ENCODE results near the gene LRPAP1.
"Not testable (repeated sequence)": the region's sequence is repeated elsewhere in the genome, so short reads cannot be mapped to it uniquely, and the experiment has no call there.

Gene LRPAP1

DNA sequence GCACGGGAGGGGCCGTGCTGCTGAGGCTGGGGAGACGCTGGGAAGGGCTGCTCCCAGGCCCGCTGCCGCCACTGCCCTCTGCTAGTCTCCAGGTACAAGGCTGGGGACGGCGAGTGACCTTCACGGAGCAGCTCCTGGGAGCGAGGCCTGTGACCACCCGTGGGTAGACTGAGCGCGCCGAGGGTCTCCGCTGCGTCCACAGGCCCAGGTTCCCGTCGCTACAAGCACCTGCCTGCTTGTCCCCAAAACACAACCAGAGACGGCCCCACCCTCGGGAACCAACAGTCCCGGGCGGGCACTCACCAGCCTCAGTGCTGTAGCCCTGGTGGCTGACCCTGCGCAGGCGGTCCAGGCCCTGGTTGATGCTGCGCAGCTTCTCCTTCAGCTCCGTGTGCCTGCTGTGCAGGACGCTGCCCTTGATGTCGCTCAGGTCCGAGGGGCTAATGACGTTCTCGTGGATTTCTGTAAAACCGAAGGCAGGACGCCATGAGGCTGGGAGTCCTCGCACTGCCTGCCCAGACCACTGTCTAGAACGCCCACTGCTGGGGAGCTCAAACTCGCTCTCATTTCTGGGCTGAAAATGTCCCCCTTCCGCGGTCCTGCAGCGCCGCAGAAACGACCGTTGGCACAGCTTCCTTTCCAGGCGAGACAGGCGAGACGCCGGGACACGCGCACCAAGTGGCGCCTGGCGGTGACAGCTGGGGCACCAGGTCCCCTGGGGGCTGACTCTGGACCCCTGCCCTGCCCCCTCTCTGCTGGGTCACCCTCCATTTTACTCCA lies 14.3 kb downstream of the LRPAP1 start:
- DNase-seq: no peak

DNA sequence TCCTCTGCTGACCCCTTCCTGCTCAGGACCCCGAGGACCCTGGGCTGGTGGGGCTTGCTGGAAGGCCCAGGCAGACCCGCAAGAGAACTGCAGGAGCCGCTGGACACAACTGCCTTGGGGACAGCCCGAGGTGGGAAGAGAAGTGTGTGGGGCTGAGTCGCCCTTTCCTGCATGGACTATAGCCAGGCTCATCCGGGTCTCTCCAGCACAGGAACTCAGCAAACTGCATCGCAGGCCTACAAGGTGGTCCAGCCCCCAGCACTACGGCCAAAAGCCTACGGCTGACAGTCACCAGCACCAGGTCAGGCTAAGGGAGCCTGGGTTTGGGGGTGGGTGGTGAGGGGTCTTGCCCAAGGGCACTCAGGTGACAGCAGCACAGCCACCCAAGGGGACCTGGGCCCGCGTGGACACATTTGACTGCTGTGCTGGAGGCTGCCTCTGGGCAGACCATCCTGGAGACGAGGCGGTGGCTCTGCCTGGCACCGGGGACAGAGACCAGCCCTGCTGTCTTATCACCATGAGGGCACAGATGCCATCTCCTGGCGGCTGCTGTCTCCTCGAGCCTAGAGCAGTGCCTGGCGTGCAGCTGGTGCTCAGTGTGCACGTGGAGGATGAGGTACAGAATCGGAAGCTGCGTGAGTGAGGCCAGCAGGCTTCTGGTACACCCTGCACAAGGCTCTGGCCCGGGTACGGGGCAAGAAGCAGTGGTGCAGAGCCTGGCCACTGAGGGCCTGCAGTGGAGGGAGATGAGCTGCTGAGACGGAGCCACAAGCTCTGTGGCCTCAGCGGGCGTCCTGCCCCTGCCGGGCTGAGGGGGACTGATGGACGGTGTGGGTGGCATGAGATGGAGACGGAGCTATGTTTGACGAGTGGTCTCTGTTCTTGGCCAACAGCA lies 15.1 kb downstream of the LRPAP1 start:
- DNase-seq: no peak

DNA sequence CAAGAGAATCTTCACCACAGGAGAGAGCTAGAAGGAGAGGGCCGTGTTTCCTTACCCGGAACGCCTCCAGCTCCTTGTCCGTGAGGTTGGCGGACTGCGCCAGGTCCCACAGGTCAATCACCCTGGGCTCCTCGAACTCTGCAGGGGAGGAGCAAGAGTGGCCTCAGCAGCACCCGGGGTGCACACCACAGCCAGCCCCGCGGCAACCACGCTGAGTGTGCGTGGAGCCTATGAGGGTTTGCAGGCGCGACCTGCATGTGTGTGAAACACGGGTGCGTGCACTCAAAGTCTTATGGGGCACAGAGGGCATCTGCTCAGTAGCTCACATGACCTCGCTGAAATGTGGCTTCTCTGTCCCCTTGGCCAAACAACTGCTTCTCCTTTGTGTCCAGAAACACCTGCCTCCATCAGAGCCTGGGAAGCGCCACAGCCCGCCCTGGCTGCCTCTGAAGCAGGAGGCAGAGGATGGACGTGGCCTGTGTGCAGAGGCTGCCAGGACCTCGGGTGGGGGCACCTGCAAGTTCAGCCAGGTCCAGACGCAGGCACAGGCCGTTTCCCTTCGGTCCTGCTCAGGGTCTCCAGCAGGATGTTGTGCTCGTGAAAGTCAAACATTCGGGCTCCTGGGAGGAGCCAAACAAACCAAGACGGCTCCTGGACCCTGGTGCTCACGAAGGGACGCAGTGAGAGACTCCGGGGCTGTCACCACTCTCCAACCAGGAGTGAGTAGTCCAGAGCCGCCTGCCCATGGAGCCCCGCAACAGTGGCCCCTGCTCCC lies 16.0 kb downstream of the LRPAP1 start:
- DNase-seq: no peak

GRCh38 chr4:3515646-3516045 lies 16.6 kb downstream of the LRPAP1 start:
- no peak for DNase-seq

DNA sequence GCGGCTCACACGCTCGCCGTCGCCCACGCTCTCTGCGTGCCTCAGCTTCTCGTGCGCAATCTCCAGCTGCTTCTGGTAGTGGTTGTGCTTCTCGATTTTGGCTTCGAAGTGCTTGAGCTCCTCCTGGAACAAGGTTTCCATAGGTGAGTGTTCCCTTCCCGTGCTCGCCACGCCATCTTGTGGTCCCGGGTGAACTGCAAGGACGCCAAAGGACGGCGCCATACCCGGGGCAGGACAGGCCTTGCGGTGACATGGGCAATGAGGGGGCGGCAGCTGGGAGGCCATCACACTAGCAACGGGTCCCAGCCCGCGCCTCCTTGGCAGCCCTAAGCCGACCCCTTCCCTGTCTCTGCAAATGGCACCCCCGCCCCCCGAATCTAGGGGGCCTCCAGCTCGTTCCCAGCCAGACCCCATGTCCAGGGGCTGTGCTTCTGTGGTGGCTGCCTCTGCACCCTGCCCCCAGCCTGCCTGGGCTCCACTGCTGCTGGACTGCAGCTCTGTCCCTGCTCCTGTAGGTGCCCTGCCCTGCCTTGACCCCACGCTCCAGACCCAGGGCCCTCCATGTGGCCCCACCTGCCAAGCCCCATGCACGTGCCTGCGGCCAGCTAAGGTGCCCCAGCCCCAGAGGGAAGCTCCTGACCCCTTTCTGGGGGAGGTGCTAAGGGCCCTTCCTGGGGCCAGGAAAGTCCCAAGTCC lies 17.3 kb downstream of the LRPAP1 start:
- no peak for DNase-seq

- no peak for DNase-seq
Measured at GRCh38 chr4:3514221-3514780, 17.9 kb downstream of the LRPAP1 start.

DNA sequence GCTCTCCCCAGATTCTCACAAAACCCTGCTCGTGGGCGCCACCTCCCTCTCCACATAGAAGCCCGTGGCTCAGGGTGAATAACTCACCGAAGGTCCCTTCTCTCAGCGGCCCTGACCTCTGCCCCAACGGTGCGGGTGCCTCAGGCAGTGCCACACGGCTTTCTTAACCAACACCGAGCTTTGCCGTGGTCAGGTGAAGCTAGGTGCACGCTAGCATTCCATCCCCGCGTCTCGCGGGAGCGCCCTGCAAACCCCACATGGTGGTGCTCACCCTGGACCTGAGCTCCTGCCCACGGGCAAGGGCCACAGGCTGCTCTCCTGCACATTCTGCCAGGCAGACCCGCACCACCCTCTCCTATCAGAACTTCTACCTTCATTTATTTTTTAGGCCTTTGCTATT lies 18.4 kb downstream of the LRPAP1 start:
- DNase-seq: no peak

GRCh38 chr4:3512719-3513118 lies 19.5 kb downstream of the LRPAP1 start:
- DNase-seq: no peak

DNA sequence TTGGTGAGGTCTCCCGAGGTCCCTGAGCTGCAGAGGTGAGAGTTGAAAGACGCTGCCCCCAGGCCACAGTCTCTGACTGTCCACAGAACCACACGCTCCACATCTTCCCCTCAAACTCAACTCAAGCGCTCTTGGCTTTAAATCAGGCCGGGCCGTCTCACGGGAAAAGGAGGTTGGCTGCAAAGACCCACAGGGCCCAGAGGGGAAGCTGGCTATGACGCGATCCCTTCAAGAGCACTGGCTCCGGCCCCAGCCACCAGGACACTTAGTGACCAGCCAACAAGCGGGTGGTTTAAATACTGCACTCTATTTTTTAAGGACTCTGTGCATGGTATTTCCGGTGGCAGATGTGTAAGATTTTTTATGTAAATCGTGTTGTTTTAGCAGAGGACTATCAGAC lies 19.9 kb downstream of the LRPAP1 start:
- DNase-seq: no peak

- DNase-seq: not testable (repeated sequence)
Measured at GRCh38 chr4:3511601-3512000, 20.6 kb downstream of the LRPAP1 start.

- no peak for DNase-seq
Measured at GRCh38 chr4:3511187-3511586, 21.0 kb downstream of the LRPAP1 start.

DNA sequence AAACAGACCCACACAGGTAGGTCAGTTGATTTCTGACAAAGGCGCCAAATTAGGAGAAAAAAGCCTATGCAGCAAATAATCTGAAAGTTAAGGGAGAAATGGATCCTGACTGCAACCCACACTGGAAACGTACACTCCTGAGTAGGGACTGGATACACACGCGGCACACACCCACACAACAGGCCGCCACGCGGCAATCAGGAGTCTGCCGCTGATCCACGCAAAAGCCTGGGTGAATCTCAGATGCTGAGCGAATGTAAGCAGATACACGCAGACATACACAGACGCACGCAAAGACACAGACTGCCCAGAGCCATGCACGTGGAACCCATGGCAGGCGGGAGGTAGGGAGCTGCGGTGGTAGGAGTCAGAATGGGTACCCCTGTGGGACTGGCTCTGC lies 21.7 kb downstream of the LRPAP1 start:
- DNase-seq: no peak

GRCh38 chr4:3508542-3508941 lies 23.7 kb downstream of the LRPAP1 start:
- DNase-seq: no peak

GRCh38 chr4:3505231-3505630 lies 27.0 kb downstream of the LRPAP1 start:
- DNase-seq: no peak

- no peak for DNase-seq
Measured at GRCh38 chr4:3502941-3503936, 29.0 kb downstream of the LRPAP1 start.

- no peak for DNase-seq
Measured at GRCh38 chr4:3501825-3502425, 30.3 kb downstream of the LRPAP1 start.

- no peak for DNase-seq
Measured at GRCh38 chr4:3501126-3501824, 30.9 kb downstream of the LRPAP1 start.

DNA sequence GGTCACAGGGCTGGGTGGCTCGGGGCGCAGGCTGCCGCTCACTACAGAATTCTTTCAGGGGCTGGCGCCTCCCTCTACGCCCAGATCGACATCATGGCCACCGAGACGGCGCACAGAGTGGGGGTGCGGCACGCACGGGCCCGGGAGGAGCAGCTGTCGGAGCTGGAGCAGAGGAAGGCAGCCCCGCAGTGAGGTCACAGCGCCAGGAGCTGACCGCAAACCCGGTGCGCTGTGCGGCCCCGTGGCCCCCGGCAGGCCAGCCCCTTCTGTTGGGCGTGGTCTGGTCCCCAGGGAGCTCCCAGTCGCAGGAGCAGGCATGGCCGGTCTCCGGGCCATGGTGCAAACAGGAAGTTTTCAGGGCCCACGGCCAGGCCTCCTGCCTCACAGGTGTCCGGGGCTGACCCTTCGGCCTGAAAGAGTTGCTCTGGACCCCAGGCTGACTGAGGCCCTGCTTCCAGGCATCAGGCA lies 31.6 kb downstream of the LRPAP1 start:
- DNase-seq: no peak

- no peak for DNase-seq
Measured at GRCh38 chr4:3500111-3500510, 32.1 kb downstream of the LRPAP1 start.

GRCh38 chr4:3499710-3500109 lies 32.5 kb downstream of the LRPAP1 start:
- DNase-seq: no peak

Data from NCI-H187 treated with DMSO at 0.1 percent for 48 hours (cell line).